CD8-positive, alpha-beta memory T cell (primary cell): Measurements from ENCODE around the gene OSCAR. TPM values are rescaled to one million over a fixed set of nuclear protein-coding genes. Genes with fewer than 3 reads are reported as not detected.
"Not testable (repeated sequence)": the region's sequence is repeated elsewhere in the genome, so short reads cannot be mapped to it uniquely, and the experiment has no call there.

Experiments
- CTCF ChIA-PET: fragments of 350-600 bp; sonication (Branson Sonifier 250); formaldehyde crosslinking; loops from one replicate; lab custom pipeline; 2021; ENCODE audit warnings: antibody characterized with exemption; lab: Charles Lee
- POLR2A ChIA-PET: fragments of 350-600 bp; sonication (Branson Sonifier 250); formaldehyde crosslinking; loops from one replicate; lab custom pipeline; 2021; ENCODE audit warnings: antibody characterized with exemption; lab: Charles Lee
- DNase-seq, 5 donors: peaks; one replicate each; pipeline versions ENCODE4 v3.0.0 to v3.0.0-alpha.2; 2020 to 2022; ENCODE audit warnings: mixed read lengths in 1 of 5
- H3K27ac ChIP-seq: one replicate; pipeline ENCODE4 v1.7.0; 2013; ENCODE audit warnings: low read depth, mild to moderate bottlenecking, low read length, moderate library complexity
- H3K27me3 ChIP-seq: 2 replicates; pipeline ENCODE4 v1.7.0; 2013; ENCODE audit warnings: low read length, mild to moderate bottlenecking; ENCODE audit not compliant: insufficient read depth, poor library complexity, severe bottlenecking
- H3K36me3 ChIP-seq: 2 replicates; pipeline ENCODE4 v1.7.0; 2013; ENCODE audit warnings: mild to moderate bottlenecking, low read length, moderate library complexity; ENCODE audit not compliant: insufficient read depth
- H3K4me1 ChIP-seq: 2 replicates; pipeline ENCODE4 v1.7.0; 2013; ENCODE audit warnings: mild to moderate bottlenecking, low read length, moderate library complexity; ENCODE audit not compliant: insufficient read depth
- H3K4me3 ChIP-seq: 2 replicates; pipeline ENCODE4 v1.7.0; 2013; ENCODE audit warnings: mild to moderate bottlenecking, low read length
- H3K9me3 ChIP-seq: 2 replicates; pipeline ENCODE4 v1.7.0; 2013; ENCODE audit warnings: mild to moderate bottlenecking, low read length
- H3K27ac Mint-ChIP-seq, 8 donors: one replicate each; pipeline ENCODE4 v1.8.0; 2020 to 2021; ENCODE audit warnings: mixed read lengths in 8 of 8, mild to moderate bottlenecking in 6 of 8, inconsistent platforms in 3 of 8, moderate library complexity in 3 of 8
- H3K27me3 Mint-ChIP-seq, 2 donors: one replicate each; pipeline ENCODE4 v1.8.0; 2020 to 2021; ENCODE audit warnings: mixed read lengths in 2 of 2, mild to moderate bottlenecking in 1 of 2, moderate library complexity in 1 of 2
- H3K36me3 Mint-ChIP-seq, 3 donors: one replicate each; pipeline ENCODE4 v1.8.0; 2020 to 2021; ENCODE audit warnings: mixed read lengths in 3 of 3, inconsistent platforms in 1 of 3, mild to moderate bottlenecking in 1 of 3
- H3K4me1 Mint-ChIP-seq, 3 donors: one replicate each; pipeline ENCODE4 v1.8.0; 2020 to 2021; ENCODE audit warnings: mixed read lengths in 3 of 3, inconsistent platforms in 1 of 3, mild to moderate bottlenecking in 1 of 3
- H3K4me3 Mint-ChIP-seq, 7 donors: one replicate each; pipeline ENCODE4 v1.8.0; 2020 to 2021; ENCODE audit warnings: mixed read lengths in 7 of 7, mild to moderate bottlenecking in 6 of 7, moderate library complexity in 4 of 7, inconsistent platforms in 2 of 7
- H3K9me3 Mint-ChIP-seq, 5 donors: one replicate each; pipeline ENCODE4 v1.8.0; 2020 to 2022; ENCODE audit warnings: mixed read lengths in 5 of 5, mild to moderate bottlenecking in 3 of 5, moderate library complexity in 2 of 5, inconsistent platforms in 1 of 5
- polyA plus RNA-seq: library from polyadenylated mRNA; unstranded; fragments of 300-500 nt; fragmentation: Illumina TruSeq; gene quantifications from one replicate; pipeline ENCODE4 v1.2.3, GENCODE V29; 2021
- total RNA-seq, 2 experiments: library from RNA; stranded (reverse); gene quantifications; one replicate each; pipeline ENCODE4 v1.2.3, GENCODE V29; 2021

OSCAR gene
- total and polyA plus RNA-seq, 3 experiments from 2014 or later: 0.17 to 0.35 (median 0.22) TPM

- H3K9me3 ChIP-seq: no peaks in the 10 kb centered on the region
- ChIA-PET POLR2A (interaction anchor here (1.0 kb wide), 1 partner anchor 10 kb away, joined by 4 read pairs; the partner anchor contains the start of genes PRPF31 and TFPT), CTCF (no interaction called here)
- peaks cover 22 to 37% (median 30%) of the 10 kb centered on the region in 3 donors for H3K4me1 Mint-ChIP-seq
- peak overlapping the region in 1 of 8 donors; percentile 75 for H3K27ac Mint-ChIP-seq
- H3K4me3 ChIP-seq: no peak overlapping the region
- H3K9me3 Mint-ChIP-seq: no peaks in the 10 kb centered on the region
- H3K4me1 ChIP-seq: peaks cover 11% of the 10 kb centered on the region
- H3K27me3 Mint-ChIP-seq: no peaks in the 10 kb centered on the region
- H3K36me3 ChIP-seq: peaks cover 12% of the 10 kb centered on the region
- no peak for DNase-seq
- peak overlapping the region in 6 of 7 donors; percentile 23 to 86 (median 39) for H3K4me3 Mint-ChIP-seq
- no peaks in the 10 kb centered on the region for H3K27me3 ChIP-seq
- peaks cover 0 to 57% (median 0%) of the 10 kb centered on the region in 3 donors for H3K36me3 Mint-ChIP-seq
- H3K27ac ChIP-seq: no peak overlapping the region
These were observed 4.6 kb upstream of the OSCAR start for GRCh38 chr19:54104998-54105715.

GRCh38 chr19:54102421-54103169, 2.0 kb upstream of the OSCAR start, which contains the start of gene NDUFA3:
Gene NDUFA3, plus strand, starts transcription at chr19:54102855. Its CDS starts 24 bp downstream, at chr19:54102879.
- CTCF ChIA-PET: no interaction called here
- Histone ChIP-seq H3K27ac (peak within 1 kb of the TSS; percentile 76), H3K36me3 (peaks cover 6% of the 10 kb centered on the region), H3K27me3 (no peaks in the 10 kb centered on the region), H3K4me3 (peak within 1 kb of the TSS; percentile 91), H3K9me3 (no peaks in the 10 kb centered on the region), H3K4me1 (peaks cover 11% of the 10 kb centered on the region)
- peak; percentile 96 to 100 (median 97) for DNase-seq
- Mint-ChIP-seq H3K4me1 (peaks cover 21 to 37% (median 30%) of the 10 kb centered on the region in 3 donors), H3K27ac (peak within 1 kb of the TSS; percentile 65 to 99 (median 97)), H3K4me3 (peak within 1 kb of the TSS; percentile 86 to 100 (median 98)), H3K27me3 (no peaks in the 10 kb centered on the region), H3K9me3 (no peaks in the 10 kb centered on the region), H3K36me3 (peaks cover 0 to 34% (median 0%) of the 10 kb centered on the region in 3 donors)
- POLR2A ChIA-PET: interaction anchor here (0.5 to 2.8 kb wide), 5 partner anchors 12 to 1177 kb away, joined by 3 to 19 read pairs (median 5); partner anchors contain the start of genes LENG8, MBOAT7, PRPF31 and TFPT

GRCh38 chr19:54099903-54100255, 724 bp downstream of the OSCAR start:
- H3K36me3 ChIP-seq, DNase-seq, H3K27ac ChIP-seq, CTCF ChIA-PET, H3K4me3 ChIP-seq, H3K9me3 Mint-ChIP-seq, H3K27me3 Mint-ChIP-seq, H3K36me3 Mint-ChIP-seq, H3K9me3 ChIP-seq, POLR2A ChIA-PET, H3K27me3 ChIP-seq, H3K4me3 Mint-ChIP-seq: not testable (repeated sequence)
- H3K4me1 ChIP-seq: peaks cover 23% of the 10 kb centered on the region
- peak overlapping the region in 1 of 8 donors; percentile 4 for H3K27ac Mint-ChIP-seq
- H3K4me1 Mint-ChIP-seq: peaks cover 22 to 39% (median 37%) of the 10 kb centered on the region in 3 donors

DNA sequence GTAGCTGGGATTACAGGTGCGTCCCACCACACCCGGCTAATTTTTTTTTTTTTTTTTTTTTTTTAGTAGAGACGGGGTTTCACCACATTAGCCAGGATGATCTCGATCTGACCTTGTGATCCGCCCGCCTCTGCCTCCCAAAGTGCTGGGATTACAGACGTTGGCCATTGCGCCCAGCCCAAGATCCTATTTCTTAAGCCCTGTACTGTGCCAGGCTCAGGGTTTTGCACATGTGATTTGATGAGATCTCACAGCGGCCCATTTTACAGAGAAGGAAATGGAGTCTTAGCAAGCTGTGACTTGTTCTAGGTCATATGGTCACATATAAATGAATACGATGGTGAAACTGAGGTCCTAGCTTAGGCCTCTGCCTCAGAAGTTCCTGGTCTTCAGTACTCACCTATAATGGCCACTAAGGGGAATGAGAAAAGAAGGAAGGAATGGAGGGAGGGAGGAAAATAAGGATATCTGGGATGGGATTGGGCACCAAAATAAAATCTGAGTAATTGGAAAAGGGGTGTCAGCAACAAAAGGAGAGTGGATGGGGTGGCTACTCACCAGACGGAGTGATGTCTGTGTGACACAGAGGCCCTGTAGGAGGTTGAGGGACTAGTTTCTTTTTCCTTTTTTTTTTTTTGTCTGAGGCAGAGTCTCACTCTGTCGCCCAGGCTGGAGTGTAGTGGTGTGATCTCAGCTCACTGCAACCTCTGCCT, 1.3 kb downstream of the OSCAR start:
- Mint-ChIP-seq H3K9me3 (peaks cover 0 to 2% (median 0%) of the 10 kb centered on the region in 5 donors), H3K36me3 (peaks cover 0 to 4% (median 0%) of the 10 kb centered on the region in 3 donors), H3K4me3 (peak overlapping the region in 1 of 7 donors; percentile 4), H3K4me1 (peaks cover 21 to 39% (median 34%) of the 10 kb centered on the region in 3 donors), H3K27ac (peak overlapping the region in 1 of 8 donors; percentile 4), H3K27me3 (peaks cover 1 to 5% of the 10 kb centered on the region in 2 donors)
- H3K4me3 ChIP-seq: no peak overlapping the region
- POLR2A ChIA-PET: no interaction called here
- H3K27ac ChIP-seq: no peak overlapping the region
- H3K36me3 ChIP-seq: no peaks in the 10 kb centered on the region
- no peak for DNase-seq
- CTCF ChIA-PET: no interaction called here
- no peaks in the 10 kb centered on the region for H3K27me3 ChIP-seq
- H3K4me1 ChIP-seq: peaks cover 23% of the 10 kb centered on the region
- no peaks in the 10 kb centered on the region for H3K9me3 ChIP-seq

DNA sequence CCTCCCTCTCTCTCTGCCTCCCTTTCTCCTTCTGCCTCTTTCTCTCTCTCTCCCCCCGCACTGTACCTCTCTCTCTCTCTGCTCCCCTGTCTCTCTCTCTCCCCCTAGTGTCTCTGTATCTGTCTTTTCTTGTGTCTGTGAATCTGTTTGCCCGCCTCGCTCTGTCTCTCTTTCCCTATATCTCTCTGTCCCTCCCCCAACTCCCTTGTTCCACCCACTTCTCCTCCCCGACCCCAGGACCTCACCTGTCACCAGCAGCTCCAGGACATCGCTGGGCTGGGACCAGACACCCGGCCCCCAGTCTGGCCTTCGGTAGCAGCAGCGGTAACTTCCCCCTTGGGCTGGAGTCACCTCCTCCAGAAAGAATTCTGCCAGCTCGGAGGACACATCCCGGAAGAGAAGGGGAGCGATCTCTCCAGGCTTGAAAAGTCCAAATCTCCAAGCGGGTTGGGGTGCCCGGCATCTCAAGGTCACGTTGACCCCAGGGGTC, 3.9 kb downstream of the OSCAR start:
- Histone ChIP-seq H3K9me3 (no peaks in the 10 kb centered on the region), H3K27me3 (no peaks in the 10 kb centered on the region), H3K36me3 (no peaks in the 10 kb centered on the region), H3K27ac (no peak overlapping the region), H3K4me1 (peaks cover 11% of the 10 kb centered on the region), H3K4me3 (no peak overlapping the region)
- H3K27me3 Mint-ChIP-seq: peaks cover 9 to 10% of the 10 kb centered on the region in 2 donors
- H3K4me1 Mint-ChIP-seq: peaks cover 13 to 27% (median 24%) of the 10 kb centered on the region in 3 donors
- ChIA-PET CTCF (interaction anchor here (1.4 to 1.8 kb wide), 2 partner anchors 11 to 40 kb away, joined by 4 to 5 read pairs; partner anchors contain the start of gene CNOT3), POLR2A (interaction anchor here (1.5 to 2.7 kb wide), 2 partner anchors 18 to 40 kb away, joined by 5 to 14 read pairs; partner anchors contain the start of genes CNOT3, PRPF31 and TFPT)
- H3K4me3 Mint-ChIP-seq: peak overlapping the region; percentile 30 to 88 (median 72)
- H3K9me3 Mint-ChIP-seq: peaks cover 0 to 5% (median 0%) of the 10 kb centered on the region in 5 donors
- peak overlapping the region; percentile 35 to 92 (median 78) for H3K27ac Mint-ChIP-seq
- H3K36me3 Mint-ChIP-seq: no peaks in the 10 kb centered on the region
- peak in 2 of 5 donors; percentile 35 to 54 for DNase-seq

GRCh38 chr19:54095859-54096616, 4.6 kb downstream of the OSCAR start:
- H3K4me3 Mint-ChIP-seq: peak overlapping the region; percentile 69 to 88 (median 83)
- H3K36me3 Mint-ChIP-seq, H3K27ac ChIP-seq, H3K9me3 Mint-ChIP-seq, H3K36me3 ChIP-seq, H3K9me3 ChIP-seq, H3K27me3 ChIP-seq: not testable (repeated sequence)
- H3K27ac Mint-ChIP-seq: peak overlapping the region; percentile 58 to 98 (median 80)
- peaks cover 9 to 13% of the 10 kb centered on the region in 2 donors for H3K27me3 Mint-ChIP-seq
- peak overlapping the region; percentile 36 for H3K4me3 ChIP-seq
- H3K4me1 Mint-ChIP-seq: peaks cover 9 to 24% (median 20%) of the 10 kb centered on the region in 3 donors
- ChIA-PET CTCF (interaction anchor here (0.8 to 1.8 kb wide), 3 partner anchors 10 to 255 kb away, joined by 4 to 5 read pairs (median 4); partner anchors contain the start of gene CNOT3), POLR2A (interaction anchor here (0.9 to 2.7 kb wide), 3 partner anchors 19 to 1243 kb away, joined by 3 to 14 read pairs (median 5); partner anchors contain the start of genes CNOT3, KMT5C, PRPF31 and TFPT)
- H3K4me1 ChIP-seq: peaks cover 11% of the 10 kb centered on the region
- DNase-seq: peak; percentile 38 to 73 (median 42)
